ENCODE results near the gene DENND1A. TPM values are rescaled to one million over a fixed set of nuclear protein-coding genes. Genes with fewer than 3 reads are reported as not detected.

The DENND1A gene
- total RNA-seq, 4 donors from 2014 or later, result 17.6 to 33.8 (median 22.9) TPM

DNA sequence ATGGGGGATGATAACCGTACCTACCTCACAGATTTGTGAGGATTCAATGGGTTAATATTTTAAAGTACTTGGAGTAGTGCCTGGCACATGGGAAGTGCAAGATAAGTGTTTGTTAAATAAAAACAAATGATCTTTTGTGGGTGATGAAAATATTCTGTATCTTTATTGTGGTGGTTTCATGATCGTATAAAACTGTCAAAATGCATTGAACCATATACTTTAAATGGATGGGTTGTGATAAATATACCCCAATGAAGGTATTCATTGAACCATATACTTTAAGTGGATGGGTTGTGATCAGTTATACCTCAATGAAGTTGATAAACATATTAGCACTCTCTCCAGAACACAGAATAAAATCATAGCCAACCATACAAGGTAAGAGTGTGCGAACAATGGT lies 339.4 kb downstream of the DENND1A start:
- TF ChIP-seq, protein P1, sequence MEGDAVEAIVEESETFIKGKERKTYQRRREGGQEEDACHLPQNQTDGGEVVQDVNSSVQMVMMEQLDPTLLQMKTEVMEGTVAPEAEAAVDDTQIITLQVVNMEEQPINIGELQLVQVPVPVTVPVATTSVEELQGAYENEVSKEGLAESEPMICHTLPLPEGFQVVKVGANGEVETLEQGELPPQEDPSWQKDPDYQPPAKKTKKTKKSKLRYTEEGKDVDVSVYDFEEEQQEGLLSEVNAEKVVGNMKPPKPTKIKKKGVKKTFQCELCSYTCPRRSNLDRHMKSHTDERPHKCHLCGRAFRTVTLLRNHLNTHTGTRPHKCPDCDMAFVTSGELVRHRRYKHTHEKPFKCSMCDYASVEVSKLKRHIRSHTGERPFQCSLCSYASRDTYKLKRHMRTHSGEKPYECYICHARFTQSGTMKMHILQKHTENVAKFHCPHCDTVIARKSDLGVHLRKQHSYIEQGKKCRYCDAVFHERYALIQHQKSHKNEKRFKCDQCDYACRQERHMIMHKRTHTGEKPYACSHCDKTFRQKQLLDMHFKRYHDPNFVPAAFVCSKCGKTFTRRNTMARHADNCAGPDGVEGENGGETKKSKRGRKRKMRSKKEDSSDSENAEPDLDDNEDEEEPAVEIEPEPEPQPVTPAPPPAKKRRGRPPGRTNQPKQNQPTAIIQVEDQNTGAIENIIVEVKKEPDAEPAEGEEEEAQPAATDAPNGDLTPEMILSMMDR (IDR thresholded peaks at IDR 0.05; ENCODE audit: low read depth), result no peak

DNA sequence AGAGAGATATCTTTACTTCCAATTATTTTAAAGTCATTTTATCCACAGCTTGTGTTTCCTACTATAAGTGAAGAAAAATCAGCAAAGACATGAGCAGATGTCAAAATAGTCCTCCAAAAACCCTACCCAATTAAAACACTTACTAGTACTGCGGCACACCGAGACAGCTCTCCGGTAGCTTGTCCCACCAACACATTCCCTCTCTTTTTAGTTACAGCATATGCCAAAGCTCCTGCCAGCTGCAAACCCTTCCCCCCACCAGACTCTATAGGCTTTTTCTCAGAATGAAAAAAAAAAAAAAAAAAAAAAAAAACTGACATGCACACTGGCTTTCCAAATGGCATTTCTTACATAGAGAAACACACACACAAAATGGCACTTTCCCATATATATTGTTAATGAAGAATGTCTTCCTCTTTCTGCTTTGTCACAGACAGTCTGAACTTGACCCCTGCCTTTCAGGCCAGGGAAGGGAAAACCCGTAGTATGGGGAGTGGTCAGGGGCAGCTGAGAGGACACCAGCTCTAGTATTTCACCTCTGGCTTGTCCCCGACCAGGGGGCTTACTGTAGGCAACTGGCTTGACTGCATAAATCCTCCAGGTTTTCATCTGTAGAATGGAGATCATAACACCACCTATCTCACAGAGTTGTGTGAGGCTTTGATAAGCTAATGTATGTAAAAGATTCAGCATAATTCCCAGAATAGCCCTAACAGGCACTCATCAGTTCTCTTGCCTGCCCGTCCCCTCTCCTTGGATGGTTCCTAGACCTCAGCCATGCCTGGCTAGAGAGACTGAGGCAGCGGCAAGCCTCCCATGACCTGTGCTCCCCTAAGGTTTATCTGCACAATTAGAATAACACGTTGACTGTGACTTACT lies 340.3 kb downstream of the DENND1A start:
- TF ChIP-seq, protein P1 (IDR thresholded peaks at IDR 0.05; ENCODE audit: low read depth), result no peak

DNA sequence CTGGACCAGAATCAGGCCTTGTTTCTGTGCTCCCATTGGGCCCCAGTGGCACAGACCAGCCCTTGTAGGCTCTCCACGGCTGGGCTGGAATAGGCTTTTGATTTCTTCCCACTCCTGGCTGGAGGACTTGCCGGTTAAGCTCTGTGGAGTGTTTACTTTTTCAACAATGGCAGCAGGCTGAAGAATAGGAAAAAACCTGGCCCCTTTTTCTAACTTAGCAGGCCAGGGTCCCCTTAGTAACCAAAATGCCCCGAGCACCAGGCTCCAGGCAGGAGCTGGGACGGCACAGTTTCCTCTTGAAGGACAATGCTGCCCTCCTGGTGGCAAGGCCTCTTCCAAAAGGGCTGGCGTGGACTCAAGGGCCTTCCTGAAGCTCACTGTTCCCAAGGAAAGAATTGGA lies 343.7 kb downstream of the DENND1A start:
- TF ChIP-seq, protein P1 (IDR thresholded peaks at IDR 0.05; ENCODE audit: low read depth), result no peak

DNA sequence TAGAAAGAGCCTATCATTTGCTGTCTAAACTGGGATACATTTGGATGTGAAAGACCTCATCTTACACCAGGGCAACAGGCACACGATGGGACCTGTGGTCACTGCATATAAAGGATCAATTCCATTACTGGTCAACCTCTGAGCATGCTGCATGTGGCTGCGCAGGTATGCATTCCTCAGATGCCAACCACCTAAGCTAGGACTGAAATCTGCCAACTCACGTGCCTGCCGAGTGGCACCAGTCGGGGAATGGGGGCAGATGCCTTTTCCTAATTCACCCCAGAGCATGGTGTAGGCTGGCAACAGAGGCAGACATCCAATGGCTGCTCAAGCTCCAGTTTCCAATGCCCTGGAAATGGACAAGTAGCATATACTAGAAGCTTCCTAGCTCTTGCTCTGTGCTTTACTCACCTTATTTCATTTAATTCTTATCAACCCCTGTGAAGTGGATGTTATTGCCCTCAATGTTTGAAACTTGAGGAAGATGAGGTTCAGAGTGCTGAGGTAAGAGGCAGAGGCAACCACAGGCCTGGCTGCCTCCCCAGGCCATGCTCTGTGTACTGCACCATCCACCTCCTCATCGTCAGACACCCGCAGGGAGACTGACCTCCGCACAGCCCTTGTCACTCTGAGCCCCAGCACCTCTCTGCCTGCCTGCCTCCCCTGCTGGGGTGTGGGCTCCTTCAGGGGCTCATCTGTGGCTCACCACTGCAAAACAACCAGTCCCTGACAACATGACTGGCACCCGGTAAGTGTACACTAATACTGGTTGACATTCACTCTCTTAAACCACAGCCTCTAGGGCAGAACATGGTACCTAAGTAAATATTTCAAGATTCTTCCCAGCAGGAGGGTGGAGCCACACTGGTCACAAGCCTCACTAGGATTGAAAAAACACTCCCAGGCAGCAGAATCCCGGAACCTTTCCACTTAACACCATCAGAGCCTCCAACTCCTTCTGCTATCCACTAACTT lies 345.4 kb downstream of the DENND1A start:
- TF ChIP-seq, protein P1 (IDR thresholded peaks at IDR 0.05; ENCODE audit: low read depth), result no peak

DNA sequence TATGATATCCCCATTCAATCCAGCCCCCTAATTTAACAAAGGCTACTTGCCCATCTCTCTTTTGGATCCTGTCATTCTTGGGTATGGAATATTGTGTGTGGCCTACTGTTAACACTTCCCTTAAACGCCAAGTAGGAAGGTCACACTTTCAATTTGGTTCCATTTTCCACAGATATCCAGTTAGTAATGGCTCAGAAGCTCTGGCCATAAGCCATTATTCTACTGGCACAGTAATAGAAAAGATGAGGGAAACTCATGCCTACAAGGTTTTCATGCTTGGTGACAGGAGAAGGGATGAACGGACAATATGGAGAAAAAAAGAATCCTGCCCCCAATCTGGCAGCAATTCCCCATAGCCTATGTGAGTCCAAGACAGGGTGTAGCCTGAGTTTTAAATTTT lies 346.3 kb downstream of the DENND1A start:
- TF ChIP-seq, protein P1 (IDR thresholded peaks at IDR 0.05; ENCODE audit: low read depth), result no peak

DNA sequence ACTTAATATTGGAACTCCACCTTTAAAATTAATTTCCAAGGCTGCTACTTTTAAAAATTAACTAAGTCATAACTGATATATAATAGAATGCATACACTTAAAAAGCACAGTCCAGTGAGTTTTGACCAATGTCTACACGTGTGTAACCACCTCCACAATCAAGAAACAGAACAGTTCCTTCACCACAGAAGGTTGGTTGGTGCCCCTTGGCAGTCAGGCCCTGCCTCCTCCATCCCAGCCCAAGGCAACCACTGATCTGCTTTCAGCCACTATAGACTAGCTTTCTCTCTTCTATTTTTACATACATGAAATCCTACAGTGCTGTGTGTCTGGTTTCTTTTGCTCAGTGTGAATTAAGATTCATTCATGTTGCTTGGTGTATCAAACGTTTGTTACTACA lies 358.7 kb downstream of the DENND1A start:
- TF ChIP-seq, protein P1 (IDR thresholded peaks at IDR 0.05; ENCODE audit: low read depth), result no peak

Data from subcutaneous adipose tissue (tissue), 4 donors.